ENCODE data around the gene NCKAP5. TPM values are rescaled to one million over a fixed set of nuclear protein-coding genes. Genes with fewer than 3 reads are reported as not detected.

The NCKAP5 gene
- total RNA-seq, 3 donors from 2014 or later (not counting 1 experiment from before 2014, with no cell fraction given): 0.12 to 0.20 TPM; not detected in 1

DNA sequence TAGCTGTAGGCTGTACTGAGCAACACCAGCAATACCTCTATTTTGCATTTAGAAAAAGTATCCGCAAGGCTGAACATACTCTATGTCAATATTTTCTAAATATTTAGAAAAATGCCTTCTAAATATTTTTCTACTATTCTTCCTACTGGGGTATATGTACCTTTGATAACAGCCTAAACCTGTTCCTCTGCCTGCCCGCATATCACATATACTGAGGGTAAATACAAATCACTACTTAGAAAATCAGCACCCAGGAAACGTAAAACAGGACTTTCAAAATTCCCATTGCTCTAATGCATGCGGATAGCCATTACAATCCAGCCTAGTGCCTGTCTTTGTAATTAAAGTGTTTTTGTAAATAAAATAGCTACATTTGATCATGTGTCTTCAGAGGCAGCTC lies 56.1 kb downstream of the NCKAP5 start:
- no peak for DNase-seq
- TF ChIP-seq, protein P1, sequence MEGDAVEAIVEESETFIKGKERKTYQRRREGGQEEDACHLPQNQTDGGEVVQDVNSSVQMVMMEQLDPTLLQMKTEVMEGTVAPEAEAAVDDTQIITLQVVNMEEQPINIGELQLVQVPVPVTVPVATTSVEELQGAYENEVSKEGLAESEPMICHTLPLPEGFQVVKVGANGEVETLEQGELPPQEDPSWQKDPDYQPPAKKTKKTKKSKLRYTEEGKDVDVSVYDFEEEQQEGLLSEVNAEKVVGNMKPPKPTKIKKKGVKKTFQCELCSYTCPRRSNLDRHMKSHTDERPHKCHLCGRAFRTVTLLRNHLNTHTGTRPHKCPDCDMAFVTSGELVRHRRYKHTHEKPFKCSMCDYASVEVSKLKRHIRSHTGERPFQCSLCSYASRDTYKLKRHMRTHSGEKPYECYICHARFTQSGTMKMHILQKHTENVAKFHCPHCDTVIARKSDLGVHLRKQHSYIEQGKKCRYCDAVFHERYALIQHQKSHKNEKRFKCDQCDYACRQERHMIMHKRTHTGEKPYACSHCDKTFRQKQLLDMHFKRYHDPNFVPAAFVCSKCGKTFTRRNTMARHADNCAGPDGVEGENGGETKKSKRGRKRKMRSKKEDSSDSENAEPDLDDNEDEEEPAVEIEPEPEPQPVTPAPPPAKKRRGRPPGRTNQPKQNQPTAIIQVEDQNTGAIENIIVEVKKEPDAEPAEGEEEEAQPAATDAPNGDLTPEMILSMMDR (IDR thresholded peaks at IDR 0.05): no peak
- no peak overlapping the region for H3K27ac Mint-ChIP-seq
- 84% methylated on average over 3 of the region's 4 CpGs for WGBS (ENCODE audit: insufficient coverage)
- no peaks in the 10 kb centered on the region for H3K36me3 Mint-ChIP-seq
- no peak overlapping the region for H3K4me3 Mint-ChIP-seq
- Histone ChIP-seq H3K4me3 (ENCODE audit: low read length) (no peak overlapping the region), H3K36me3 (ENCODE audit: control insufficient read depth, insufficient read depth, low read length) (no peaks in the 10 kb centered on the region), H3K27me3 (ENCODE audit: control insufficient read depth, insufficient read depth, low read length) (no peaks in the 10 kb centered on the region), H3K9me3 (ENCODE audit: control insufficient read depth, insufficient read depth, low read length) (no peaks in the 10 kb centered on the region), H3K4me1 (ENCODE audit: control insufficient read depth, insufficient read depth, low read length) (no peaks in the 10 kb centered on the region), H3K27ac (ENCODE audit: low read length) (no peak overlapping the region)
- peaks cover 2 to 14% of the 10 kb centered on the region in 2 donors for H3K9me3 Mint-ChIP-seq
- no peaks in the 10 kb centered on the region for H3K27me3 Mint-ChIP-seq (ENCODE audit: low read depth in 2 of 2)
- no peak for ATAC-seq
- intact Hi-C loops (cut with micrococcal nuclease): no loop called here
- H3K4me1 Mint-ChIP-seq: no peaks in the 10 kb centered on the region

DNA sequence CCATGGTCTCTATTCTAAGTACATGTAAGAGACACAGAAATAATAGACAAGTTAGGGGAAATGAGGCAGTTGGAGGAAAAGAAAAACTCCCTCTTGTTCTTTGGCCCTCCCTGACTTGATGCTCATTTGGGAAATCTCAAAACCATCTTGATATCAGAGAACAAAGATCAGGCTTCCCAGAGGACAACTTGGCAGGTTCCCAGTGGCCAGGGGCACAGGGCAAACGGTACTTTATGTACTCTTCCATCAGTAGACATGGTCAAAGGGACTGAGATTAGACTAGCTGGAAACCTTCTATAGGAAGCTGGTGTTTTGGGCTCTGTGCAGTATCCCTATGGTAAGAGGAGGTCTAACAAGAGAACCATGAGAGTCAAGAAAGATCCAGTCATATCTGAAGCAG lies 56.6 kb downstream of the NCKAP5 start:
- TF ChIP-seq, protein P1 (IDR thresholded peaks at IDR 0.05): no peak
- peaks cover 2 to 15% of the 10 kb centered on the region in 2 donors for H3K9me3 Mint-ChIP-seq
- Histone ChIP-seq H3K9me3 (ENCODE audit: control insufficient read depth, insufficient read depth, low read length) (no peaks in the 10 kb centered on the region), H3K27me3 (ENCODE audit: control insufficient read depth, insufficient read depth, low read length) (no peaks in the 10 kb centered on the region), H3K36me3 (ENCODE audit: control insufficient read depth, insufficient read depth, low read length) (no peaks in the 10 kb centered on the region), H3K27ac (ENCODE audit: low read length) (no peak overlapping the region), H3K4me3 (ENCODE audit: low read length) (no peak overlapping the region), H3K4me1 (ENCODE audit: control insufficient read depth, insufficient read depth, low read length) (no peaks in the 10 kb centered on the region)
- no peaks in the 10 kb centered on the region for H3K27me3 Mint-ChIP-seq (ENCODE audit: low read depth in 2 of 2)
- no peaks in the 10 kb centered on the region for H3K36me3 Mint-ChIP-seq
- ATAC-seq (no peak), DNase-seq (no peak)
- intact Hi-C loops (cut with micrococcal nuclease): no loop called here
- no peak overlapping the region for H3K4me3 Mint-ChIP-seq
- WGBS (ENCODE audit: insufficient coverage): 25% methylated on average over 1 of the region's 1 CpG
- H3K4me1 Mint-ChIP-seq: no peaks in the 10 kb centered on the region
- H3K27ac Mint-ChIP-seq: no peak overlapping the region

DNA sequence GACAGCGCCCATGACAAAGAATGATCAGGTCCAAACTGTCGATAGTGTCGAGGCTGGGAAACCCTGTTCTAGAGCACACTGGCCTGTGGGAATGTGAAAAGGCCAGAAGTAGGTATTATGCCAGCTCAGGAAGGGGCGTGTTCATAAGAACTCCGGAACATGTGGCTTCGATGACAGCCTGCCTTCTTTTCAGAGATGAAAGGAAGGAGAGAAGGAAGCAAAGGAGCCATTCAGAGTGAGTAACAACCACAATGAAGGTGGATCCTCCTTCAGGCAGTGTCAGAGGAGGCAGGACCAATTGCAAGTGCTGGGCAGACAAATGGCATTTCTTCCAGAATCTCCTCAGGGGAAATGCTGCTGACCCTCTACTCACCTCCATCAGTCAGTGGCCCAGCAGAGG lies 58.5 kb downstream of the NCKAP5 start:
- TF ChIP-seq, protein P1 (IDR thresholded peaks at IDR 0.05): no peak
- Mint-ChIP-seq H3K4me1 (no peaks in the 10 kb centered on the region), H3K27ac (no peak overlapping the region), H3K36me3 (no peaks in the 10 kb centered on the region), H3K9me3 (peaks cover 5 to 15% of the 10 kb centered on the region in 2 donors), H3K4me3 (no peak overlapping the region), H3K27me3 (ENCODE audit: low read depth in 2 of 2) (no peaks in the 10 kb centered on the region)
- no peak for ATAC-seq
- H3K4me1 ChIP-seq (ENCODE audit: control insufficient read depth, insufficient read depth, low read length): no peaks in the 10 kb centered on the region
- intact Hi-C loops (cut with micrococcal nuclease): no loop called here
- H3K27ac ChIP-seq (ENCODE audit: low read length): no peak overlapping the region
- WGBS (ENCODE audit: insufficient coverage): 79% methylated on average over 6 of the region's 6 CpGs
- H3K9me3 ChIP-seq (ENCODE audit: control insufficient read depth, insufficient read depth, low read length): no peaks in the 10 kb centered on the region
- H3K36me3 ChIP-seq (ENCODE audit: control insufficient read depth, insufficient read depth, low read length): no peaks in the 10 kb centered on the region
- H3K4me3 ChIP-seq (ENCODE audit: low read length): no peak overlapping the region
- no peaks in the 10 kb centered on the region for H3K27me3 ChIP-seq (ENCODE audit: control insufficient read depth, insufficient read depth, low read length)
- DNase-seq: no peak

DNA sequence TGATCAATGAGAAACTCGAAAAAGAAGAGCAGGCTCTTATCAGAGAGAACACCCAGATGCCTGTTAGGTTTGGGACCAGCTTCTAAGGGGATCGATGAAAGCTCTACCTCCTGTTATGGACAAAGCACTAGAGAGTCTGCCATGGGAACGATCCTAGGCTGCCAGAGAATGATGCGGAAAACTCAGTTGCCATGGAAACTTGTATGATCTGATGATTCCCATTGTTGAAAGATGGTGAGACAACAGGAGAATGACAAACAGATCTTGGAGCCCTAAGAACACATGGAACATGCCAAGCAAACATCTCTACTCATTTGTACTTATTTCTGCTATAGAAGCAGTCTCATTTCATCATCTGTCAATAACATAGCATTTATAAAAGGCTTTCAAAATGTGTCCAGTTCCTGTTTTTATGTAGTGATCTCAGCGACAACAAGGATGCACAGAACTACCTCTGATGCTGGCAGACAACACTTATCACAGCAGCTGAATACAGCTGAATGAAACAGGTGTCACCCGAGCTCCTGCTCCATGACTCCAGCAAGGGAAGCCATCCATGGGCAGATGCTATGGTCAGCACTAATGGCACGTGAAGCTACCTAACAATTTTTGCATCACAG lies 59.6 kb downstream of the NCKAP5 start:
- TF ChIP-seq, protein P1 (IDR thresholded peaks at IDR 0.05): no peak
- H3K9me3 ChIP-seq (ENCODE audit: control insufficient read depth, insufficient read depth, low read length): no peaks in the 10 kb centered on the region
- WGBS (ENCODE audit: insufficient coverage): 72% methylated on average over 7 of the region's 7 CpGs
- H3K4me3 ChIP-seq (ENCODE audit: low read length): no peak overlapping the region
- intact Hi-C loops (cut with micrococcal nuclease): no loop called here
- no peaks in the 10 kb centered on the region for H3K36me3 ChIP-seq (ENCODE audit: control insufficient read depth, insufficient read depth, low read length)
- no peak overlapping the region for H3K27ac Mint-ChIP-seq
- no peaks in the 10 kb centered on the region for H3K36me3 Mint-ChIP-seq
- DNase-seq (no peak), ATAC-seq (no peak)
- no peaks in the 10 kb centered on the region for H3K27me3 Mint-ChIP-seq (ENCODE audit: low read depth in 2 of 2)
- H3K27me3 ChIP-seq (ENCODE audit: control insufficient read depth, insufficient read depth, low read length): no peaks in the 10 kb centered on the region
- H3K4me1 ChIP-seq (ENCODE audit: control insufficient read depth, insufficient read depth, low read length): no peaks in the 10 kb centered on the region
- no peaks in the 10 kb centered on the region for H3K4me1 Mint-ChIP-seq
- H3K27ac ChIP-seq (ENCODE audit: low read length): no peak overlapping the region
- peaks cover 5 to 15% of the 10 kb centered on the region in 2 donors for H3K9me3 Mint-ChIP-seq
- H3K4me3 Mint-ChIP-seq: no peak overlapping the region
